Spleen (tissue), 7 donors: Measurements from ENCODE around the gene STAT2.

Experiments used
- POLR2A ChIP-seq, 3 donors: fragments of 450-650 bp; IDR thresholded peaks; one replicate each; pipeline ENCODE4 v1.5.1; 2017; ENCODE audit warnings: antibody characterized with exemption in 3 of 3, mild to moderate bottlenecking in 1 of 3
- TF ChIP-seq, protein P1 (sequence below), 11 experiments: fragments of 200-600 bp in 7 of 11; fragments of 450-650 bp in 4 of 11; sonication (generic) in 4 of 11; IDR thresholded peaks in 8 of 11; conservative IDR thresholded peaks in 3 of 11; 1 replicate in 7 of 11; 2 replicates in 4 of 11; pipeline versions ENCODE4 v1.4.0 to v1.8.0; 2016 to 2021; ENCODE audit warnings: antibody characterized with exemption in 11 of 11, inconsistent platforms in 4 of 11, mild to moderate bottlenecking in 1 of 11
- donor health status: DM: no; HTN: no; CAD: no; lungs with moderate emphysema.
- donor health status: DM: no; HTN: no; CAD: no.
- donor health status: DM: no; HTN: no; CAD: no.

- TF ChIP-seq, protein P1, sequence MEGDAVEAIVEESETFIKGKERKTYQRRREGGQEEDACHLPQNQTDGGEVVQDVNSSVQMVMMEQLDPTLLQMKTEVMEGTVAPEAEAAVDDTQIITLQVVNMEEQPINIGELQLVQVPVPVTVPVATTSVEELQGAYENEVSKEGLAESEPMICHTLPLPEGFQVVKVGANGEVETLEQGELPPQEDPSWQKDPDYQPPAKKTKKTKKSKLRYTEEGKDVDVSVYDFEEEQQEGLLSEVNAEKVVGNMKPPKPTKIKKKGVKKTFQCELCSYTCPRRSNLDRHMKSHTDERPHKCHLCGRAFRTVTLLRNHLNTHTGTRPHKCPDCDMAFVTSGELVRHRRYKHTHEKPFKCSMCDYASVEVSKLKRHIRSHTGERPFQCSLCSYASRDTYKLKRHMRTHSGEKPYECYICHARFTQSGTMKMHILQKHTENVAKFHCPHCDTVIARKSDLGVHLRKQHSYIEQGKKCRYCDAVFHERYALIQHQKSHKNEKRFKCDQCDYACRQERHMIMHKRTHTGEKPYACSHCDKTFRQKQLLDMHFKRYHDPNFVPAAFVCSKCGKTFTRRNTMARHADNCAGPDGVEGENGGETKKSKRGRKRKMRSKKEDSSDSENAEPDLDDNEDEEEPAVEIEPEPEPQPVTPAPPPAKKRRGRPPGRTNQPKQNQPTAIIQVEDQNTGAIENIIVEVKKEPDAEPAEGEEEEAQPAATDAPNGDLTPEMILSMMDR (IDR thresholded peaks at IDR 0.05 in 8 of 11, conservative IDR thresholded peaks at IDR 0.05 in 3 of 11) = no peak
- no peak for TF ChIP-seq POLR2A (IDR thresholded peaks at IDR 0.05)
Measured at GRCh38 chr12:56350662-56351061, 9.2 kb downstream of the STAT2 start.
